ENCODE results near the gene PCSK2. TPM values are rescaled to one million over a fixed set of nuclear protein-coding genes. Genes with fewer than 3 reads are reported as not detected.

PCSK2 gene
- polyA plus RNA-seq, 1 donor from 2014 or later, result 27.9 TPM

- H3F3A ChIP-seq (ENCODE audit: insufficient read depth, low read length, poor library complexity, severe bottlenecking), result no peaks in the 10 kb centered on the region
- H3K27ac ChIP-seq (ENCODE audit: low read length), result no peak overlapping the region
- H3K4me2 ChIP-seq (ENCODE audit: low read length), result no peak overlapping the region
- H3K79me2 ChIP-seq (replicated peaks; ENCODE audit: insufficient read depth, low read length), result no peaks in the 10 kb centered on the region
- no peak overlapping the region for H2AFZ ChIP-seq (ENCODE audit: low read depth, low read length)
- H3K9me3 ChIP-seq (ENCODE audit: low read length), result no peaks in the 10 kb centered on the region
- no peaks in the 10 kb centered on the region for H4K20me1 ChIP-seq (ENCODE audit: insufficient read depth)
- no peak overlapping the region for H3K4me3 ChIP-seq (ENCODE audit: low read length)
- H3K9me2 ChIP-seq (ENCODE audit: insufficient read depth, low read length), result no peaks in the 10 kb centered on the region
- no peak overlapping the region for H3K9ac ChIP-seq (ENCODE audit: low read length)
- H3K36me3 ChIP-seq (ENCODE audit: insufficient read depth, low read length), result no peaks in the 10 kb centered on the region
- H3K27me3 ChIP-seq (ENCODE audit: insufficient read depth, low read depth, low read length), result no peaks in the 10 kb centered on the region
- TF ChIP-seq POLR2AphosphoS5 (IDR thresholded peaks at IDR 0.05) (no peak), TAF1 (IDR thresholded peaks at IDR 0.05; ENCODE audit: low read depth) (no peak), MXI1 (conservative IDR thresholded peaks at IDR 0.05; ENCODE audit: poor library complexity, severe bottlenecking) (no peak), EZH2 (IDR thresholded peaks at IDR 0.05; ENCODE audit: borderline replicate concordance, insufficient read depth, low read length, poor library complexity, severe bottlenecking) (no peak)
Observed at GRCh38 chr20:17493173-17493572, 266.3 kb downstream of the PCSK2 start.

GRCh38 chr20:17494201-17494600 is 267.4 kb downstream of the PCSK2 start:
- TF ChIP-seq TAF1 (IDR thresholded peaks at IDR 0.05; ENCODE audit: low read depth), result no peak
- no peak for TF ChIP-seq MXI1 (conservative IDR thresholded peaks at IDR 0.05; ENCODE audit: poor library complexity, severe bottlenecking)
- no peak for TF ChIP-seq CTCF (IDR thresholded peaks at IDR 0.05; ENCODE audit: poor library complexity, severe bottlenecking)
- no peak for TF ChIP-seq SMC3 (conservative IDR thresholded peaks at IDR 0.05; ENCODE audit: poor library complexity)
- TF ChIP-seq RAD21 (conservative IDR thresholded peaks at IDR 0.05), result no peak
- TF ChIP-seq POLR2AphosphoS5 (IDR thresholded peaks at IDR 0.05), result no peak
- no peak for TF ChIP-seq REST (IDR thresholded peaks at IDR 0.05; ENCODE audit: borderline replicate concordance)
- no peak for TF ChIP-seq EP300 (conservative IDR thresholded peaks at IDR 0.05; ENCODE audit: poor library complexity, severe bottlenecking)
- TF ChIP-seq EZH2 (IDR thresholded peaks at IDR 0.05; ENCODE audit: borderline replicate concordance, insufficient read depth, low read length, poor library complexity, severe bottlenecking), result no peak
- Histone ChIP-seq H3F3A (ENCODE audit: insufficient read depth, low read length, poor library complexity, severe bottlenecking) (no peaks in the 10 kb centered on the region), H3K27ac (ENCODE audit: low read length) (no peak overlapping the region), H3K9ac (ENCODE audit: low read length) (no peak overlapping the region), H3K9me2 (ENCODE audit: insufficient read depth, low read length) (no peaks in the 10 kb centered on the region), H3K4me3 (ENCODE audit: low read length) (no peak overlapping the region), H3K36me3 (ENCODE audit: insufficient read depth, low read length) (no peaks in the 10 kb centered on the region), H3K4me2 (ENCODE audit: low read length) (no peak overlapping the region), H4K20me1 (ENCODE audit: insufficient read depth) (no peaks in the 10 kb centered on the region), H2AFZ (ENCODE audit: low read depth, low read length) (no peak overlapping the region), H3K9me3 (ENCODE audit: low read length) (no peaks in the 10 kb centered on the region), H3K27me3 (ENCODE audit: insufficient read depth, low read depth, low read length) (no peaks in the 10 kb centered on the region), H3K79me2 (replicated peaks; ENCODE audit: insufficient read depth, low read length) (no peaks in the 10 kb centered on the region)
